Measurements from ENCODE around the gene RPL10A. TPM values are rescaled to one million over a fixed set of nuclear protein-coding genes. Genes with fewer than 3 reads are reported as not detected.

RPL10A gene
- polyA plus RNA-seq, 3 donors = 345 to 1,242 (median 421) TPM

DNA sequence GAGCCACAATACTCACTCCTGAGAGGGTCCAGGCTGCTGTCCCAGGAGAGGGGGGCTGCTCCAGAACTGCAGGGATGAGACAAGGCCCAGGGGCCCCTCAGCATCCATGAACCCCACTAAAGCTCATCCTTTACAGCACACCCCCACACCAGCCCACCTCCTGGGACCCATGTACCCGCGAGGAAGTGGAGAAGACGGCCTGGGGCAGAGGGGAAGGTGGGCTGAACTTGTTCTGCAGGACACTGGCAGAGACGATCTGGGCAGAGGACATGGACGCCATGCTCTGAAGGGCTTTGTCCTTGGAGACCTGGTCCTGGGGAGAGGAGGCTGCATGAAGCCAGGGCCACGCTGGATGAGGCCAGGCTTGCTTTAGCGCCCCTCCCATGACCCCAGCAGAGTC lies 10.1 kb downstream of the RPL10A start:
- intact Hi-C loops (cut with micrococcal nuclease) = no loop called here
- peaks cover 2 to 11% (median 6%) of the 10 kb centered on the region in 3 donors for H3K27me3 Mint-ChIP-seq (ENCODE audit: low read depth in 3 of 3)
- H3K9me3 Mint-ChIP-seq = peaks cover 0 to 1% (median 0%) of the 10 kb centered on the region in 7 donors
- H3K27ac ChIP-seq (ENCODE audit: low read depth in 1 of 2, low read length in 2 of 2) = no peak overlapping the region
- peaks cover 3 to 10% of the 10 kb centered on the region in 2 donors for H3K36me3 ChIP-seq (replicated peaks in 1 of 2; ENCODE audit: control insufficient read depth in 1 of 2, insufficient read depth in 2 of 2, low read length in 2 of 2)
- H3K27me3 ChIP-seq (ENCODE audit: control insufficient read depth in 2 of 2, insufficient read depth in 2 of 2, low read length in 2 of 2) = no peaks in the 10 kb centered on the region
- no peak overlapping the region for H3K4me2 ChIP-seq (replicated peaks; ENCODE audit: extremely low read depth, low read length, poor library complexity, severe bottlenecking)
- peaks cover 6 to 14% of the 10 kb centered on the region in 2 donors for H3K36me3 Mint-ChIP-seq
- H3K4me1 Mint-ChIP-seq = peaks cover 2% of the 10 kb centered on the region
- H3K9ac ChIP-seq (ENCODE audit: insufficient read depth, low read length, poor library complexity, severe bottlenecking) = no peak overlapping the region
- no peak overlapping the region for H2AFZ ChIP-seq (ENCODE audit: insufficient read depth, low read depth, low read length, poor library complexity, severe bottlenecking)
- H4K20me1 ChIP-seq (ENCODE audit: insufficient read depth, low read length) = peaks cover 6% of the 10 kb centered on the region
- TF ChIP-seq, protein P1, sequence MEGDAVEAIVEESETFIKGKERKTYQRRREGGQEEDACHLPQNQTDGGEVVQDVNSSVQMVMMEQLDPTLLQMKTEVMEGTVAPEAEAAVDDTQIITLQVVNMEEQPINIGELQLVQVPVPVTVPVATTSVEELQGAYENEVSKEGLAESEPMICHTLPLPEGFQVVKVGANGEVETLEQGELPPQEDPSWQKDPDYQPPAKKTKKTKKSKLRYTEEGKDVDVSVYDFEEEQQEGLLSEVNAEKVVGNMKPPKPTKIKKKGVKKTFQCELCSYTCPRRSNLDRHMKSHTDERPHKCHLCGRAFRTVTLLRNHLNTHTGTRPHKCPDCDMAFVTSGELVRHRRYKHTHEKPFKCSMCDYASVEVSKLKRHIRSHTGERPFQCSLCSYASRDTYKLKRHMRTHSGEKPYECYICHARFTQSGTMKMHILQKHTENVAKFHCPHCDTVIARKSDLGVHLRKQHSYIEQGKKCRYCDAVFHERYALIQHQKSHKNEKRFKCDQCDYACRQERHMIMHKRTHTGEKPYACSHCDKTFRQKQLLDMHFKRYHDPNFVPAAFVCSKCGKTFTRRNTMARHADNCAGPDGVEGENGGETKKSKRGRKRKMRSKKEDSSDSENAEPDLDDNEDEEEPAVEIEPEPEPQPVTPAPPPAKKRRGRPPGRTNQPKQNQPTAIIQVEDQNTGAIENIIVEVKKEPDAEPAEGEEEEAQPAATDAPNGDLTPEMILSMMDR (IDR thresholded peaks at IDR 0.05) = no peak
- H3K4me3 Mint-ChIP-seq = no peak overlapping the region
- H3K9me3 ChIP-seq (replicated peaks in 1 of 2; ENCODE audit: control insufficient read depth in 1 of 2, insufficient read depth in 1 of 2, low read length in 2 of 2) = no peaks in the 10 kb centered on the region
- no peak for DNase-seq
- no peak overlapping the region for H3K27ac Mint-ChIP-seq
- H3K4me3 ChIP-seq (replicated peaks in 1 of 3; ENCODE audit: low read depth in 2 of 3, low read length in 3 of 3) = no peak overlapping the region
- no peaks in the 10 kb centered on the region for H3K4me1 ChIP-seq (ENCODE audit: control insufficient read depth in 1 of 2, insufficient read depth in 2 of 2, low read length in 2 of 2)
- 82% methylated on average over 7 of the region's 7 CpGs for WGBS (ENCODE audit: insufficient coverage)
- no peaks in the 10 kb centered on the region for H3K79me2 ChIP-seq (ENCODE audit: insufficient read depth, low read length)

DNA sequence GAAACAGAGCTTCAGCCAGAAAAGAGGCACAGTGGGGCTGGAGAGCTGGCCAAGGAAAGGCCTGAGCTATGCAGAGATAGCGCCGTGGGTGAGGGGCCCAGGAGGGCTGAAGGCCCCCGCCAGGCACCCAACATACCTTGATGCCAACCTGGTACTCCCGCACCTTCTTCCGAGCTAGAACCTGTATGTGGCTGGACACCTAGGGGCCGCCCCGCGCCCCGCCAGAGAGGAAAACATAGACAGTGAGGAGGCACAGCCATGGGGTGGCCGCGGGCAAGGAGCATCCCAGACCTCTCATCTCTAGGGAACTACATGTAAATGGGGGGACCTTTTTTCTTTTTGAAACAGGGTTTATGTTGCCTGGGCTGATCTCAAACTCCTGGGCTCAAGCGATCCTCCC lies 12.0 kb downstream of the RPL10A start:
- no peak overlapping the region for H3K4me3 Mint-ChIP-seq
- peaks cover 5% of the 10 kb centered on the region for H3K4me1 Mint-ChIP-seq
- intact Hi-C loops (cut with micrococcal nuclease) = no loop called here
- H3K36me3 Mint-ChIP-seq = peaks cover 0 to 5% of the 10 kb centered on the region in 2 donors
- H3K36me3 ChIP-seq (replicated peaks in 1 of 2; ENCODE audit: control insufficient read depth in 1 of 2, insufficient read depth in 2 of 2, low read length in 2 of 2) = no peaks in the 10 kb centered on the region
- no peaks in the 10 kb centered on the region for H3K4me1 ChIP-seq (ENCODE audit: control insufficient read depth in 1 of 2, insufficient read depth in 2 of 2, low read length in 2 of 2)
- H3K9ac ChIP-seq (ENCODE audit: insufficient read depth, low read length, poor library complexity, severe bottlenecking) = no peak overlapping the region
- no peaks in the 10 kb centered on the region for H3K27me3 ChIP-seq (ENCODE audit: control insufficient read depth in 2 of 2, insufficient read depth in 2 of 2, low read length in 2 of 2)
- H3K4me2 ChIP-seq (replicated peaks; ENCODE audit: extremely low read depth, low read length, poor library complexity, severe bottlenecking) = no peak overlapping the region
- H3K27ac ChIP-seq (ENCODE audit: low read depth in 1 of 2, low read length in 2 of 2) = no peak overlapping the region
- no peak overlapping the region for H3K4me3 ChIP-seq (replicated peaks in 1 of 3; ENCODE audit: low read depth in 2 of 3, low read length in 3 of 3)
- TF ChIP-seq, protein P1 (IDR thresholded peaks at IDR 0.05) = no peak
- no peaks in the 10 kb centered on the region for H3K9me3 Mint-ChIP-seq
- no peaks in the 10 kb centered on the region for H3K79me2 ChIP-seq (ENCODE audit: insufficient read depth, low read length)
- WGBS (ENCODE audit: insufficient coverage) = 100% methylated on average over 4 of the region's 12 CpGs
- H2AFZ ChIP-seq (ENCODE audit: insufficient read depth, low read depth, low read length, poor library complexity, severe bottlenecking) = no peak overlapping the region
- peaks cover 5 to 16% (median 8%) of the 10 kb centered on the region in 3 donors for H3K27me3 Mint-ChIP-seq (ENCODE audit: low read depth in 3 of 3)
- H3K9me3 ChIP-seq (replicated peaks in 1 of 2; ENCODE audit: control insufficient read depth in 1 of 2, insufficient read depth in 1 of 2, low read length in 2 of 2) = no peaks in the 10 kb centered on the region
- H3K27ac Mint-ChIP-seq = no peak overlapping the region
- DNase-seq = no peak
- no peaks in the 10 kb centered on the region for H4K20me1 ChIP-seq (ENCODE audit: insufficient read depth, low read length)

Measured in CD14-positive monocyte (primary cell).